Sigmoid colon (tissue), 7 donors: ENCODE data around the gene TRPV4. TPM values are rescaled to one million over a fixed set of nuclear protein-coding genes. Genes with fewer than 3 reads are reported as not detected.

Experiments used
- DNase-seq: peaks from one replicate; pipeline ENCODE4 v3.0.0-alpha.2; 2019
- H3K27ac ChIP-seq, 4 donors: fragments of 200-600 bp; sonication (generic); one replicate each; pipeline ENCODE4 v1.5.1; 2016 to 2019; ENCODE audit warnings: mild to moderate bottlenecking in 1 of 4
- H3K27me3 ChIP-seq, 3 donors: fragments of 200-600 bp; sonication (generic); one replicate each; pipeline ENCODE4 v1.5.1; 2019; ENCODE audit warnings: mild to moderate bottlenecking in 1 of 3
- H3K36me3 ChIP-seq, 4 donors: fragments of 200-600 bp; sonication (generic); one replicate each; pipeline ENCODE4 v1.5.1; 2016 to 2019
- H3K4me1 ChIP-seq, 4 donors: fragments of 200-600 bp; sonication (generic); one replicate each; pipeline ENCODE4 v1.5.1; 2017 to 2019
- H3K4me3 ChIP-seq, 4 donors: fragments of 200-600 bp; sonication (generic); one replicate each; pipeline ENCODE4 v1.5.1; 2017 to 2019; ENCODE audit warnings: mild to moderate bottlenecking in 2 of 4, moderate library complexity in 1 of 4
- H3K9me3 ChIP-seq, 4 donors: fragments of 200-600 bp in 3 of 4; sonication (generic) in 3 of 4; one replicate each; pipeline versions ENCODE4 v1.5.1 to v1.6.1; 2013 to 2019
- EP300 ChIP-seq, 4 donors: sonication (generic); formaldehyde crosslinking; IDR thresholded peaks; one replicate each; pipeline ENCODE4 v1.6.1; 2017; ENCODE audit warnings: antibody characterized with exemption in 4 of 4
- POLR2A ChIP-seq, 2 donors: fragments of 450-650 bp; IDR thresholded peaks; one replicate each; pipeline ENCODE4 v1.6.1; 2016; ENCODE audit warnings: antibody characterized with exemption in 2 of 2, mild to moderate bottlenecking in 2 of 2, moderate library complexity in 2 of 2
- POLR2AphosphoS5 ChIP-seq, 4 donors: sonication (generic); formaldehyde crosslinking; IDR thresholded peaks; one replicate each; pipeline ENCODE4 v1.6.1; 2017; ENCODE audit warnings: antibody characterized with exemption in 4 of 4
- WGBS, 2 donors: extraction: QIAGEN DNeasy Blood & Tissue Kit; methylation state at CpG; one replicate each; pipeline ENCODE4 v1.1.7; 2013; 5-methylcytosine and 5-hydroxymethylcytosine counted together
- intact Hi-C: fragments of 100-400 bp; cut with DNase I; formaldehyde crosslinking; loops from one replicate; pipeline ENCODE4 v1.15.1; 2023
- polyA plus RNA-seq, 3 donors: library from polyadenylated mRNA; stranded (reverse); fragments of 200-250 nt; gene quantifications; one replicate each; pipeline ENCODE4 v1.2.3, GENCODE V29; 2013
- total RNA-seq, 4 donors: library from RNA; depleted of rRNA; stranded (reverse); fragments of >200 nt; gene quantifications; one replicate each; pipeline ENCODE4 v1.1.0, GENCODE V29; 2016
- TF ChIP-seq, protein P1 (sequence below), 4 experiments: fragments of 450-650 bp in 3 of 4; fragments of 200-600 bp in 1 of 4; IDR thresholded peaks; one replicate each; pipeline ENCODE4 v1.5.1; 2016 to 2019; ENCODE audit warnings: antibody characterized with exemption in 4 of 4, mild to moderate bottlenecking in 3 of 4, moderate library complexity in 2 of 4
- donor health status: healthy with polysubstance abuse.
- donor health status: Bipolar disorder and iron deficiency.
- donor health status: healthy.

Gene TRPV4
- total and polyA plus RNA-seq, 7 donors: 0.14 to 0.60 (median 0.39) TPM; not detected in 1

DNA sequence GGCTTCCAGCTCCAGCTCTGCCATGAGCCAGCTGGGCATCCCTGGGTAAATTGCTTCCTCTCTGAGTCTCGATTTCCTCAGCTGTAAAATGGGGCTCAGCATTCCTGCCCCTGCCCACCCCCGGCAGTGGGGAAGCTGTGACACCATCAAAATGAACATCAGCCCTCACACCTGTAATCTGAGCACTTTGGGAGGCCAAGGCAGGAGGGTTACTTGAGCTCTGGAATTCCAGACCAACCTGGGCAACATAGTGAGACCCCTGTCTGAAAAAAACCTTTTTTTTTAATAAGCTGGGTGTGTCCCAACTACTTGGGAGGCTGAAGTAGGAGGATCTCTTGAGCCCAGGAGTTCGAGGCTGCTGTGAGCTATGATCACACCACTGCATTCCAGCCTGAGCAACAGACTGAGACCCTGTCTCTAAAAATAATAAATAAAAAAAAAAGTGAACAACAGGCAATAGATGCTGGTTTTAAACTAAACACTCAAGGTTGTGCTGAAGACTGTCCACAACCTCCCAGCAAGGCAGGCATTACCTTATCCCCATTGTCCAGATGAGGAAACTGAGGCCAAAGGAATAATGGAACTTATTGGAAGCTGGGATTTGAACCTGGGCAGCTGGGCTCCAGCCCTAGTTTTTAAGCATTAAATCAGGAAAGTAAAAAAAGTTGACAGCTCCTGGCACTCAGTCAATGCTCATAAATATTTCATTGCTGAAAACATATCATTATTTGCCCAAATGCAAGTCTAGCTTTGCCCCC is 4.3 kb downstream of the TRPV4 start:
- H3K27ac ChIP-seq: peak overlapping the region in 3 of 4 donors; percentile 30 to 33 (median 31)
- intact Hi-C loops: no loop called here
- TF ChIP-seq POLR2A (IDR thresholded peaks at IDR 0.05) (no peak), EP300 (IDR thresholded peaks at IDR 0.05) (no peak), POLR2AphosphoS5 (IDR thresholded peaks at IDR 0.05) (no peak)
- TF ChIP-seq, protein P1, sequence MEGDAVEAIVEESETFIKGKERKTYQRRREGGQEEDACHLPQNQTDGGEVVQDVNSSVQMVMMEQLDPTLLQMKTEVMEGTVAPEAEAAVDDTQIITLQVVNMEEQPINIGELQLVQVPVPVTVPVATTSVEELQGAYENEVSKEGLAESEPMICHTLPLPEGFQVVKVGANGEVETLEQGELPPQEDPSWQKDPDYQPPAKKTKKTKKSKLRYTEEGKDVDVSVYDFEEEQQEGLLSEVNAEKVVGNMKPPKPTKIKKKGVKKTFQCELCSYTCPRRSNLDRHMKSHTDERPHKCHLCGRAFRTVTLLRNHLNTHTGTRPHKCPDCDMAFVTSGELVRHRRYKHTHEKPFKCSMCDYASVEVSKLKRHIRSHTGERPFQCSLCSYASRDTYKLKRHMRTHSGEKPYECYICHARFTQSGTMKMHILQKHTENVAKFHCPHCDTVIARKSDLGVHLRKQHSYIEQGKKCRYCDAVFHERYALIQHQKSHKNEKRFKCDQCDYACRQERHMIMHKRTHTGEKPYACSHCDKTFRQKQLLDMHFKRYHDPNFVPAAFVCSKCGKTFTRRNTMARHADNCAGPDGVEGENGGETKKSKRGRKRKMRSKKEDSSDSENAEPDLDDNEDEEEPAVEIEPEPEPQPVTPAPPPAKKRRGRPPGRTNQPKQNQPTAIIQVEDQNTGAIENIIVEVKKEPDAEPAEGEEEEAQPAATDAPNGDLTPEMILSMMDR (IDR thresholded peaks at IDR 0.05): no peak

GRCh38 chr12:109827566-109828550 is 5.3 kb downstream of the TRPV4 start:
- Histone ChIP-seq H3K4me3 (no peak overlapping the region), H3K27ac (peak overlapping the region in 2 of 4 donors; percentile 30 to 33), H3K4me1 (peaks cover 0 to 5% (median 0%) of the 10 kb centered on the region in 4 donors), H3K36me3 (no peaks in the 10 kb centered on the region), H3K9me3 (no peaks in the 10 kb centered on the region), H3K27me3 (peaks cover 4 to 29% (median 17%) of the 10 kb centered on the region in 3 donors)
- 61 to 74% methylated on average over 19 of the region's 19 CpGs for WGBS, 2 donors
- intact Hi-C loops: no loop called here
- peak; percentile 79 for DNase-seq
- TF ChIP-seq, protein P1 (IDR thresholded peaks at IDR 0.05): no peak
- TF ChIP-seq EP300 (IDR thresholded peaks at IDR 0.05) (peak in 1 of 4 donors; percentile 12), POLR2A (IDR thresholded peaks at IDR 0.05) (no peak)

More for the DNA sequence above, 4.3 kb downstream of the TRPV4 start:
- Histone ChIP-seq H3K4me1 (peaks cover 0 to 8% (median 6%) of the 10 kb centered on the region in 4 donors), H3K27me3 (peaks cover 12 to 39% (median 20%) of the 10 kb centered on the region in 3 donors), H3K36me3 (no peaks in the 10 kb centered on the region), H3K4me3 (no peak overlapping the region), H3K9me3 (no peaks in the 10 kb centered on the region)
- DNase-seq: no peak
- WGBS, 2 donors: 62 to 73% methylated on average over 3 of the region's 3 CpGs

DNA sequence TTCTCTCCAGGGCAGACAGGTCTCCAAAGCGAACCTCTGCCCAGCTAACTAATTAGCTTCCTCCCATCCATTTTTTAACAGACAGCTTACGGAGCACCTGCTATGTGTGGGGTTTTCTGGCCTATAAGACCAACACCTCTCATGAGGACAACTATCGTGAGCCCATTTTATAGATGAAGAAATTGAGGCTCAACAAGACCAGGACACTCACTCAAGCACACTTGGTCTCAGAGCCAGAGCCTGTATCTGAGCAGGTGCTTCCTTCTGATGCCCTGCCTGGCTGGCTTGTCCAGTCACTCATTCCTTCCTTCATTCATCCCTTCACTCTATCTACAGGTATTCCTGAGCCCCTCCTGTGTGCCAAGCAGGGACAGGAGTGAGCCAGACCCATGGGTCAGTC is 6.1 kb downstream of the TRPV4 start:
- Histone ChIP-seq H3K36me3 (no peaks in the 10 kb centered on the region), H3K27me3 (peaks cover 0 to 22% (median 11%) of the 10 kb centered on the region in 3 donors), H3K9me3 (no peaks in the 10 kb centered on the region), H3K4me1 (no peaks in the 10 kb centered on the region), H3K4me3 (no peak overlapping the region), H3K27ac (no peak overlapping the region)
- 92 to 95% methylated on average over 3 of the region's 3 CpGs for WGBS, 2 donors
- intact Hi-C loops: no loop called here
- TF ChIP-seq POLR2A (IDR thresholded peaks at IDR 0.05): no peak
- TF ChIP-seq POLR2AphosphoS5 (IDR thresholded peaks at IDR 0.05): no peak
- TF ChIP-seq, protein P1 (IDR thresholded peaks at IDR 0.05): no peak
- TF ChIP-seq EP300 (IDR thresholded peaks at IDR 0.05): no peak
- DNase-seq: no peak

DNA sequence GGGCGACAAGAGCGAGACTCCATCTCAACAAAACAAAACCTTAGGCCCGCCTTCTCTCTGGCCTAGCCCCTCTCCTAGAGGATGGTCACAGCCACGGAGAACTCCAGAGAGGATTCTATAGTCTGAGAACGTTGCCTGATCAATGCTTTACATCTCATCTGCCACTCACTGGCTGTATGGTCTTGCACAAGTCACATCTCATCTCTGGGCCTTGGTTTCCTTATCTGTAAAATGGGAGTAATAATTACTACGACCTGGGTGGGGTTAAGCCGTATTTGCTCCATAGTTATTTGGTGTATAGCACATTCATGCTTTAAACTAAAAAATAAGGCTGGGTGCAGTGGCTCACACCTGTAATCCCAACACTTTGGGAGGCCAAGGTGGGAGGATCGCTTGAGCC is 8.5 kb downstream of the TRPV4 start:
- Histone ChIP-seq H3K4me3 (no peak overlapping the region), H3K27me3 (peaks cover 0 to 7% (median 0%) of the 10 kb centered on the region in 3 donors), H3K27ac (no peak overlapping the region), H3K36me3 (no peaks in the 10 kb centered on the region), H3K4me1 (no peaks in the 10 kb centered on the region), H3K9me3 (no peaks in the 10 kb centered on the region)
- intact Hi-C loops: no loop called here
- TF ChIP-seq POLR2AphosphoS5 (IDR thresholded peaks at IDR 0.05) (no peak), POLR2A (IDR thresholded peaks at IDR 0.05) (no peak), EP300 (IDR thresholded peaks at IDR 0.05) (no peak)
- TF ChIP-seq, protein P1 (IDR thresholded peaks at IDR 0.05): no peak
- 82 to 88% methylated on average over 8 of the region's 8 CpGs for WGBS, 2 donors
- DNase-seq: no peak
